BLaER1 treated with 17β-estradiol and CSF1 and Interleukin-3, amounts not matched to agents 10 nM and 100 nM (cell line): ENCODE data around the gene ZDHHC11.
"Not testable (repeated sequence)": the region's sequence is repeated elsewhere in the genome, so short reads cannot be mapped to it uniquely, and the experiment has no call there.

ENCODE experiments used
- H3K27ac ChIP-seq, 11 experiments: shearing (Covaris generic); formaldehyde crosslinking; 2 replicates each; pipeline ENCODE4 v1.8.1; 2022
- H3K27me3 ChIP-seq, 11 experiments: shearing (Covaris generic); formaldehyde crosslinking; 2 replicates each; pipeline ENCODE4 v1.8.1; 2022
- H3K36me3 ChIP-seq, 11 experiments: shearing (Covaris generic); formaldehyde crosslinking; 2 replicates each; pipeline ENCODE4 v1.8.1; 2022
- H3K4me1 ChIP-seq, 10 experiments: shearing (Covaris generic); formaldehyde crosslinking; 2 replicates each; pipeline ENCODE4 v1.8.1; 2022
- H3K4me2 ChIP-seq, 11 experiments: shearing (Covaris generic); formaldehyde crosslinking; 2 replicates each; pipeline ENCODE4 v1.8.1; 2022
- H3K4me3 ChIP-seq, 10 experiments: shearing (Covaris generic); formaldehyde crosslinking; 2 replicates each; pipeline ENCODE4 v1.8.1; 2022
- H3K9ac ChIP-seq, 11 experiments: shearing (Covaris generic); formaldehyde crosslinking; 2 replicates each; pipeline ENCODE4 v1.8.1; 2022
- H3K9me3 ChIP-seq, 11 experiments: shearing (Covaris generic); formaldehyde crosslinking; replicated peaks in 1 of 11; 2 replicates each; pipeline ENCODE4 v1.8.1; 2022
- H4K20me1 ChIP-seq, 11 experiments: shearing (Covaris generic); formaldehyde crosslinking; 2 replicates each; pipeline ENCODE4 v1.8.1; 2022
- Cebpa-rat ChIP-seq, 11 experiments: shearing (Covaris generic); IDR thresholded peaks; 2 replicates each; pipeline ENCODE4 v1.8.1; 2022

Gene ZDHHC11

DNA sequence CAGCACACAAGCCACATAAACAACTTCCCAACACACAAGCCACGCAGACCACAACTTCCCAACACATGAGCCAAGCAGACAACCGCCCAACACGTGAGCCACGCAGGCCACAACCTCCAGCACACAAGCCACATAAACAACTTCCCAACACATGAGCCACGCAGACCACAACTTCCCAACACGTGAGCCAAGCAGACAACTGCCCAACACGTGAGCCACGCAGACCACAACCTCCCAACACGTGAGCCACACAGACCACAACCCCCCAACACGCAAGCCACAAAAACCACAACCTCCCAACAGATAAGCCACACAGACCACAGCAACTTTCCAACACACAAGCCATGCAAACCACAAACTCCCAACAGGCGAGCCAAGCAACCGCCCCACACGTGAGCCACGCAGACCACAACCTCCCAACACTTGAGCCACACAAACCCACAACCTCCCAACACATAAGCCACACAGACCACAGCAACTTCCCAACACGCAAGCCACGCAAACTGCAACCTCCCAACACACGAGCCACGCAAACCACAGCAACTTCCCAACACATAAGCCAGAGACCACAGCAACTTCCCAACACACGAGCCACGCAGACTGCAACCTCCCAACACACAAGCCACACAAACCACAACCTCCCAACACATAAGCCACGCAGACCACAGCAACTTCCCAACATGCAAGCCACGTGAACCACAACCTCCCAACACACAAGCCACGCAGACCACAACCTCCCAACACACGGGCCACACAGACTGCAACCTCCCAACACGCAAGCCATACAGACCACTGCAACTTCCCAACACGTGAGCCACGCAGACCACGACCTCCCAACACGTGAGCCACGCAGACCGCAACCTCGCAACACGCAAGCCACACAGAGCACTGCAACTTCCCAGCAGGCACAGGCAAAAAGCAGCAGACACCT lies 31.7 kb upstream of the ZDHHC11 start:
- no peak overlapping the region for H3K4me2 ChIP-seq
- no peak overlapping the region for H3K9ac ChIP-seq
- H3K27ac ChIP-seq: no peak overlapping the region
- H3K27me3 ChIP-seq: no peaks in the 10 kb centered on the region
- H3K9me3 ChIP-seq: peaks cover 0 to 35% (median 25%) of the 10 kb centered on the region in 11 experiments; a peak in 15 of 22 replicates
- no peak overlapping the region for H3K4me3 ChIP-seq
- peaks cover 79 to 82% (median 80%) of the 10 kb centered on the region in 11 experiments for H3K36me3 ChIP-seq
- H4K20me1 ChIP-seq: peaks cover 41 to 81% (median 80%) of the 10 kb centered on the region in 11 experiments; a peak in 21 of 22 replicates
- no peaks in the 10 kb centered on the region for H3K4me1 ChIP-seq
- TF ChIP-seq Cebpa-rat (IDR thresholded peaks at IDR 0.05): no peak

DNA sequence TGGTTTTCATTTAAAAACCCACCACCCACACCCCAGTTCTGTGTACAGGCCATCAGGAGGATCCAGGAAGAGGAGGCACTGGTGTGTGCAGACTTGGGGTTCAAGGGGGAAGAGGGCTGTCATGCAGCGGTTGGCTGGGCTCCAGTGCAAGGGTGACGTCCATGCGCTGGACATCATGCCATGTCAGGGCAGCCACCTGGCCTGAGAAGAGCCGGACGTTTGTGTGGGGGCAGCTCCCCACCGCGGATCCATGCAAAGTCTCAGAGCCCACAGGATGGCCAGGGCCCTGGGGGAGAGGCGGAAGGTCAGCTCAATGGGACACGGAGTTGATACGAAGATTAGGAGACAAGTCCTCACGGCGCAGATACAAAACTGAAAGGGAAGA lies 30.8 kb upstream of the ZDHHC11 start:
- Histone ChIP-seq H3K4me2 (no peak overlapping the region), H3K4me3 (no peak overlapping the region), H3K9me3 (peaks cover 0 to 35% (median 25%) of the 10 kb centered on the region in 11 experiments; a peak in 15 of 22 replicates), H3K27me3 (no peaks in the 10 kb centered on the region), H3K9ac (no peak overlapping the region), H3K4me1 (no peaks in the 10 kb centered on the region), H4K20me1 (peaks cover 41 to 81% (median 78%) of the 10 kb centered on the region in 11 experiments; a peak in 21 of 22 replicates), H3K27ac (no peak overlapping the region), H3K36me3 (peaks cover 79 to 82% (median 80%) of the 10 kb centered on the region in 11 experiments)
- TF ChIP-seq Cebpa-rat (IDR thresholded peaks at IDR 0.05): no peak

- Histone ChIP-seq H4K20me1 (peaks cover 41 to 81% (median 77%) of the 10 kb centered on the region in 11 experiments; a peak in 21 of 22 replicates), H3K9me3 (peaks cover 0 to 35% (median 25%) of the 10 kb centered on the region in 11 experiments; a peak in 15 of 22 replicates), H3K4me2 (no peak overlapping the region), H3K4me3 (no peak overlapping the region), H3K27ac (no peak overlapping the region), H3K27me3 (no peaks in the 10 kb centered on the region), H3K36me3 (peaks cover 79 to 82% (median 80%) of the 10 kb centered on the region in 11 experiments), H3K4me1 (no peaks in the 10 kb centered on the region), H3K9ac (no peak overlapping the region)
- no peak for TF ChIP-seq Cebpa-rat (IDR thresholded peaks at IDR 0.05)
Measured at GRCh38 chr5:880816-881550, 30.2 kb upstream of the ZDHHC11 start.

- H3K9me3 ChIP-seq: peaks cover 0 to 16% (median 15%) of the 10 kb centered on the region in 11 experiments; a peak in 15 of 22 replicates
- peaks cover 30 to 81% (median 75%) of the 10 kb centered on the region in 11 experiments; a peak in 21 of 22 replicates for H4K20me1 ChIP-seq
- not testable (repeated sequence) for H3K4me1 ChIP-seq, H3K4me2 ChIP-seq, H3K4me3 ChIP-seq, H3K27me3 ChIP-seq, H3K27ac ChIP-seq, H3K9ac ChIP-seq
- peaks cover 77 to 82% (median 80%) of the 10 kb centered on the region in 11 experiments for H3K36me3 ChIP-seq
Measured at GRCh38 chr5:878677-879076, 27.9 kb upstream of the ZDHHC11 start.

GRCh38 chr5:878125-878524 lies 27.3 kb upstream of the ZDHHC11 start:
- Histone ChIP-seq H3K4me1 (peaks cover 0 to 8% (median 0%) of the 10 kb centered on the region in 10 experiments; a peak in 4 of 20 replicates), H3K4me2 (no peak overlapping the region), H3K9ac (no peak overlapping the region), H4K20me1 (peaks cover 28 to 81% (median 75%) of the 10 kb centered on the region in 11 experiments; a peak in 21 of 22 replicates), H3K27ac (no peak overlapping the region), H3K27me3 (no peaks in the 10 kb centered on the region), H3K9me3 (peaks cover 0 to 10% (median 9%) of the 10 kb centered on the region in 11 experiments; a peak in 14 of 22 replicates), H3K4me3 (no peak overlapping the region), H3K36me3 (peaks cover 76 to 82% (median 80%) of the 10 kb centered on the region in 11 experiments)
- TF ChIP-seq Cebpa-rat (IDR thresholded peaks at IDR 0.05): no peak

GRCh38 chr5:876398-877365 lies 25.9 kb upstream of the ZDHHC11 start:
- no peak overlapping the region for H3K9ac ChIP-seq
- H3K9me3 ChIP-seq: no peaks in the 10 kb centered on the region
- no peak overlapping the region for H3K27ac ChIP-seq
- H4K20me1 ChIP-seq: peaks cover 14 to 81% (median 75%) of the 10 kb centered on the region in 11 experiments; a peak in 21 of 22 replicates
- H3K4me1 ChIP-seq: peaks cover 0 to 10% (median 0%) of the 10 kb centered on the region in 10 experiments; a peak in 4 of 20 replicates
- H3K4me3 ChIP-seq: no peak overlapping the region
- TF ChIP-seq Cebpa-rat (IDR thresholded peaks at IDR 0.05): no peak
- no peak overlapping the region for H3K4me2 ChIP-seq
- H3K36me3 ChIP-seq: peaks cover 76 to 82% (median 80%) of the 10 kb centered on the region in 11 experiments
- no peaks in the 10 kb centered on the region for H3K27me3 ChIP-seq

- no peaks in the 10 kb centered on the region for H3K9me3 ChIP-seq
- peaks cover 0 to 10% (median 0%) of the 10 kb centered on the region in 10 experiments; a peak in 4 of 20 replicates for H3K4me1 ChIP-seq
- no peak overlapping the region for H3K27ac ChIP-seq
- H3K36me3 ChIP-seq: peaks cover 76 to 82% (median 80%) of the 10 kb centered on the region in 11 experiments
- H4K20me1 ChIP-seq: peaks cover 6 to 81% (median 75%) of the 10 kb centered on the region in 11 experiments; a peak in 21 of 22 replicates
- H3K4me3 ChIP-seq: no peak overlapping the region
- TF ChIP-seq Cebpa-rat (IDR thresholded peaks at IDR 0.05): no peak
- no peak overlapping the region for H3K9ac ChIP-seq
- H3K27me3 ChIP-seq: no peaks in the 10 kb centered on the region
- H3K4me2 ChIP-seq: no peak overlapping the region
Measured at GRCh38 chr5:875931-876330, 25.1 kb upstream of the ZDHHC11 start.

- Histone ChIP-seq H3K4me1 (peaks cover 0 to 10% (median 0%) of the 10 kb centered on the region in 10 experiments; a peak in 4 of 20 replicates), H3K36me3 (peaks cover 97 to 100% (median 100%) of the 10 kb centered on the region in 11 experiments), H4K20me1 (peaks cover 5 to 99% (median 83%) of the 10 kb centered on the region in 11 experiments; a peak in 20 of 22 replicates), H3K4me3 (no peak overlapping the region), H3K4me2 (no peak overlapping the region), H3K9ac (no peak overlapping the region), H3K9me3 (no peaks in the 10 kb centered on the region), H3K27me3 (no peaks in the 10 kb centered on the region), H3K27ac (no peak overlapping the region)
- no peak for TF ChIP-seq Cebpa-rat (IDR thresholded peaks at IDR 0.05)
Measured at GRCh38 chr5:873328-873727, 22.5 kb upstream of the ZDHHC11 start.
